IMR-90 (cell line): ENCODE results near the gene PTPN21. TPM values are rescaled to one million over a fixed set of nuclear protein-coding genes. Genes with fewer than 3 reads are reported as not detected.

ENCODE experiments used
- ATAC-seq: fragments of 200-7000 bp; cut with Tn5 transposase; 2 replicates; pipeline ENCODE4 v1.9.1; 2020; ENCODE audit warnings: low read depth, mild to moderate bottlenecking, moderate library complexity
- BruUV-seq: library from RNA; stranded (reverse); fragments of 400-500 nt; replicated peaks from 2 replicates; lab custom pipeline; 2021; lab: Mats Ljungman, UMichigan
- CTCF ChIA-PET: fragments of 300-600 bp; formaldehyde crosslinking; extraction: SDS; loops from one replicate; lab custom pipeline; 2021; ENCODE audit warnings: antibody characterized with exemption; lab: Yijun Ruan, JAX
- POLR2A ChIA-PET: fragments of 300-600 bp; sonication (Branson Sonifier 250); formaldehyde crosslinking; loops from one replicate; lab custom pipeline; 2022; ENCODE audit warnings: antibody characterized with exemption; ENCODE audit not compliant: unreplicated experiment; lab: Charles Lee
- DNase-seq: peaks from one replicate; pipeline ENCODE4 v3.0.0; 2013
- H2AFZ ChIP-seq: replicated peaks from 2 replicates; pipeline ENCODE3; 2013; ENCODE audit warnings: low read length, mild to moderate bottlenecking; ENCODE audit not compliant: poor library complexity
- H2AK5ac ChIP-seq: 2 replicates; pipeline ENCODE4 v1.6.1; 2013; ENCODE audit warnings: low read depth, low read length, inconsistent platforms
- H2AK9ac ChIP-seq: replicated peaks from 2 replicates; pipeline ENCODE3; 2013; ENCODE audit warnings: mild to moderate bottlenecking, low read depth, low read length, moderate library complexity; ENCODE audit not compliant: poor library complexity
- H2BK120ac ChIP-seq: 2 replicates; pipeline ENCODE4 v1.6.1; 2013; ENCODE audit warnings: low read depth, low read length, inconsistent platforms
- H2BK15ac ChIP-seq: 3 replicates; pipeline ENCODE4 v1.6.1; 2013; ENCODE audit warnings: low read depth, low read length, inconsistent platforms
- H2BK20ac ChIP-seq: 2 replicates; pipeline ENCODE4 v1.6.1; 2013; ENCODE audit warnings: low read depth, mild to moderate bottlenecking, inconsistent platforms, low read length, moderate library complexity
- H2BK5ac ChIP-seq: 2 replicates; pipeline ENCODE4 v1.6.1; 2013; ENCODE audit warnings: mild to moderate bottlenecking, low read depth, low read length, inconsistent platforms; ENCODE audit not compliant: poor library complexity, severe bottlenecking
- H3K14ac ChIP-seq: replicated peaks from 2 replicates; pipeline ENCODE4 v1.6.1; 2013; ENCODE audit warnings: low read depth, low read length, inconsistent platforms
- H3K18ac ChIP-seq: 2 replicates; pipeline ENCODE4 v1.6.1; 2013; ENCODE audit warnings: low read depth, low read length, control low read depth
- H3K23ac ChIP-seq: 2 replicates; pipeline ENCODE4 v1.6.1; 2013; ENCODE audit warnings: low read depth, low read length, inconsistent platforms
- H3K27ac ChIP-seq: 2 replicates; pipeline ENCODE4 v1.5.1; 2013; ENCODE audit warnings: mild to moderate bottlenecking, control low read depth, low read length; ENCODE audit not compliant: insufficient read depth
- H3K27me3 ChIP-seq: 2 replicates; pipeline ENCODE4 v1.6.1; 2013; ENCODE audit warnings: low read length; ENCODE audit not compliant: control insufficient read depth, insufficient read depth
- H3K36me3 ChIP-seq: 2 replicates; pipeline ENCODE4 v1.6.1; 2013; ENCODE audit warnings: low read length, mixed read lengths; ENCODE audit not compliant: control insufficient read depth, insufficient read depth
- H3K4ac ChIP-seq: 2 replicates; pipeline ENCODE4 v1.6.1; 2013; ENCODE audit warnings: low read depth, low read length, inconsistent platforms
- H3K4me1 ChIP-seq: 2 replicates; pipeline ENCODE4 v1.6.1; 2013; ENCODE audit warnings: low read length, mixed read lengths; ENCODE audit not compliant: control insufficient read depth, insufficient read depth
- H3K4me2 ChIP-seq: 2 replicates; pipeline ENCODE4 v1.6.1; 2013; ENCODE audit warnings: low read depth, mild to moderate bottlenecking, control low read depth, low read length, moderate library complexity
- H3K4me3 ChIP-seq: 2 replicates; pipeline ENCODE4 v1.5.1; 2013; ENCODE audit warnings: low read depth, mild to moderate bottlenecking, control low read depth, low read length, moderate library complexity; ENCODE audit not compliant: insufficient read depth
- H3K56ac ChIP-seq: 2 replicates; pipeline ENCODE4 v1.6.1; 2013; ENCODE audit warnings: low read length, inconsistent platforms; ENCODE audit not compliant: insufficient read depth; ENCODE audit errors: extremely low read depth
- H3K79me1 ChIP-seq, 2 experiments: 2 replicates each; pipeline ENCODE4 v1.6.1; 2013; ENCODE audit warnings: low read length in 2 of 2, inconsistent platforms in 1 of 2, low read depth in 1 of 2
- H3K9ac ChIP-seq: 2 replicates; pipeline ENCODE4 v1.6.1; 2013; ENCODE audit warnings: low read depth, low read length, control low read depth
- H3K9me1 ChIP-seq: 2 replicates; pipeline ENCODE4 v1.6.1; 2013; ENCODE audit warnings: low read length, inconsistent platforms; ENCODE audit not compliant: insufficient read depth
- H3K9me3 ChIP-seq: 2 replicates; pipeline ENCODE4 v1.6.1; 2013; ENCODE audit warnings: low read length; ENCODE audit not compliant: control insufficient read depth, insufficient read depth
- H4K20me1 ChIP-seq: 2 replicates; pipeline ENCODE4 v1.6.1; 2013; ENCODE audit warnings: low read length, inconsistent platforms; ENCODE audit not compliant: insufficient read depth
- H4K5ac ChIP-seq: 2 replicates; pipeline ENCODE4 v1.6.1; 2013; ENCODE audit warnings: mild to moderate bottlenecking, low read depth, low read length, control low read depth
- H4K8ac ChIP-seq, 2 experiments: 2 replicates each; pipeline ENCODE4 v1.6.1; 2013; ENCODE audit warnings: low read depth in 2 of 2, low read length in 2 of 2, control low read depth in 1 of 2, inconsistent platforms in 1 of 2
- H4K91ac ChIP-seq: 2 replicates; pipeline ENCODE4 v1.6.1; 2013; ENCODE audit warnings: low read depth, low read length, inconsistent platforms; ENCODE audit not compliant: insufficient read depth
- CTCF ChIP-seq: conservative IDR thresholded peaks from 2 replicates; pipeline ENCODE4 v1.5.1; 2012; ENCODE audit warnings: mild to moderate bottlenecking, low read depth, low read length, improper control_type of control experiment
- ELK1 ChIP-seq: fragments of 150-350 bp; IDR thresholded peaks from 2 replicates; pipeline ENCODE4 v1.6.1; 2016; ENCODE audit warnings: low read depth, mild to moderate bottlenecking, low read length, moderate library complexity, borderline replicate concordance
- MXI1 ChIP-seq: IDR thresholded peaks from 2 replicates; pipeline ENCODE4 v1.6.1; 2012; ENCODE audit warnings: low read depth, mild to moderate bottlenecking, low read length, moderate library complexity, borderline replicate concordance
- NFE2L2 ChIP-seq: fragments of 150-350 bp; IDR thresholded peaks from 2 replicates; pipeline ENCODE4 v1.6.1; 2016; ENCODE audit warnings: low read depth, mild to moderate bottlenecking, low read length
- POLR2A ChIP-seq: IDR thresholded peaks from 2 replicates; pipeline ENCODE4 v1.6.1; 2012; ENCODE audit warnings: mild to moderate bottlenecking, low read depth, low read length
- RAD21 ChIP-seq: IDR thresholded peaks from 2 replicates; pipeline ENCODE4 v1.6.1; 2012; ENCODE audit warnings: low read length, improper control_type of control experiment
- RCOR1 ChIP-seq: IDR thresholded peaks from 2 replicates; pipeline ENCODE4 v1.6.1; 2012; ENCODE audit warnings: mild to moderate bottlenecking, low read length, improper control_type of control experiment; ENCODE audit not compliant: insufficient replicate concordance
- SMC3 ChIP-seq: fragments of 150-350 bp; IDR thresholded peaks from 2 replicates; pipeline ENCODE4 v1.6.1; 2016; ENCODE audit warnings: low read depth, mild to moderate bottlenecking, antibody characterized with exemption, low read length, moderate library complexity
- WGBS, 2 experiments: methylation state at CpG; one replicate each; pipeline versions ENCODE4 v1.1.5 to v1.1.7; 2013; ENCODE audit warnings: missing lambda C conversion rate in 2 of 2; ENCODE audit not compliant: insufficient read length in 1 of 2; ENCODE audit errors: extremely low coverage in 2 of 2; 5-methylcytosine and 5-hydroxymethylcytosine counted together
- dilution Hi-C: fragments of 300-500 bp; cut with HindIII; formaldehyde crosslinking; loops from one replicate; pipeline ENCODE4 v1.14.3; 2018; ENCODE audit warnings: low sequenced_read_pairs; ENCODE audit not compliant: unreplicated experiment
- in situ Hi-C: fragments of 300-500 bp; cut with MboI; formaldehyde crosslinking; loops from 3 replicates; pipeline ENCODE4 v1.14.3; 2019; ENCODE audit warnings: low sequenced_read_pairs, inconsistent platforms, mixed read lengths
- intact Hi-C: fragments of 100-400 bp; cut with micrococcal nuclease; formaldehyde crosslinking; loops from 2 replicates; pipeline ENCODE4 v1.10.0; 2022
- polyA plus RNA-seq, 3 experiments: library from polyadenylated mRNA; depleted of rRNA; stranded (reverse); fragments of >200 nt; gene quantifications; 2 replicates each; pipeline ENCODE4 v1.2.3, GENCODE V29; 2012; ENCODE audit warnings: low replicate concordance in 1 of 3
- total RNA-seq: library from RNA; depleted of rRNA; stranded (reverse); fragments of >200 nt; gene quantifications from 2 replicates; pipeline ENCODE4 v1.2.3, GENCODE V29; 2012
- TF ChIP-seq, protein P1 (sequence below): fragments of 150-350 bp; IDR thresholded peaks from 2 replicates; pipeline ENCODE4 v1.6.1; 2017; ENCODE audit warnings: mild to moderate bottlenecking, antibody characterized with exemption, low read length, low read depth

PTPN21 gene
- total and polyA plus RNA-seq, 2 of the 4 experiments (the other 2 are of a cell fraction) = 10.4 to 10.7 TPM

GRCh38 chr14:88545256-88545655, 9.6 kb downstream of the PTPN21 start:
- Histone ChIP-seq H4K91ac (no peak overlapping the region), H3K36me3 (peaks cover 35% of the 10 kb centered on the region), H3K4ac (no peak overlapping the region), H3K56ac (no peak overlapping the region), H4K20me1 (peaks cover 47% of the 10 kb centered on the region; the same call in 1 of the 2 replicates), H3K79me1 (peaks cover 29 to 72% of the 10 kb centered on the region in 2 experiments), H2BK5ac (no peak overlapping the region), H2AK5ac (no peak overlapping the region), H3K4me3 (no peak overlapping the region), H3K9me3 (no peaks in the 10 kb centered on the region), H2BK20ac (no peak overlapping the region), H3K4me2 (no peak overlapping the region), H2BK120ac (no peak overlapping the region), H2BK15ac (no peak overlapping the region), H3K4me1 (peaks cover 3% of the 10 kb centered on the region; the same call in 1 of the 2 replicates), H4K8ac (no peak overlapping the region), H3K27me3 (no peaks in the 10 kb centered on the region), H3K9ac (no peak overlapping the region), H3K14ac (no peak overlapping the region), H4K5ac (no peak overlapping the region), H3K27ac (no peak overlapping the region), H2AK9ac (no peak overlapping the region), H3K18ac (no peak overlapping the region), H3K9me1 (peaks cover 6% of the 10 kb centered on the region; the same call in 1 of the 2 replicates), H3K23ac (no peak overlapping the region), H2AFZ (no peak overlapping the region)
- POLR2A ChIA-PET = no interaction called here
- in situ Hi-C loops (loop anchor here (5.0 kb wide), 1 partner anchor 48 kb away; no protein-coding TSS in a partner anchor), intact Hi-C loops (no loop called here), dilution Hi-C loops (no loop called here)
- TF ChIP-seq MXI1 = no peak
- no peak for TF ChIP-seq NFE2L2
- TF ChIP-seq CTCF = no peak
- no peak for TF ChIP-seq ELK1
- no peak for TF ChIP-seq SMC3
- TF ChIP-seq POLR2A = no peak
- no peak for TF ChIP-seq RCOR1
- no peak for TF ChIP-seq RAD21
- TF ChIP-seq, protein P1, sequence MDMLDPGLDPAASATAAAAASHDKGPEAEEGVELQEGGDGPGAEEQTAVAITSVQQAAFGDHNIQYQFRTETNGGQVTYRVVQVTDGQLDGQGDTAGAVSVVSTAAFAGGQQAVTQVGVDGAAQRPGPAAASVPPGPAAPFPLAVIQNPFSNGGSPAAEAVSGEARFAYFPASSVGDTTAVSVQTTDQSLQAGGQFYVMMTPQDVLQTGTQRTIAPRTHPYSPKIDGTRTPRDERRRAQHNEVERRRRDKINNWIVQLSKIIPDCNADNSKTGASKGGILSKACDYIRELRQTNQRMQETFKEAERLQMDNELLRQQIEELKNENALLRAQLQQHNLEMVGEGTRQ = no peak
- CTCF ChIA-PET = no interaction called here
- WGBS, 2 experiments = 83% methylated on average over 1 of the region's 3 CpGs; no CpG with 5 or more reads in 1 of the 2 experiments
- ATAC-seq (no peak), DNase-seq (no peak)
- BruUV-seq = no TSS peak
